ENCODE results near the gene ATP6AP1.

Gene ATP6AP1

GRCh38 chrX:154452823-154453222, 24.3 kb downstream of the ATP6AP1 start:
- no peaks in the 10 kb centered on the region for H3K4me1 ChIP-seq
- DNase-seq: no peak
- TF ChIP-seq CTCF (IDR thresholded peaks at IDR 0.05; ENCODE audit: low read depth, low read length): no peak
- H3K9me3 ChIP-seq: no peaks in the 10 kb centered on the region
- H3K36me3 ChIP-seq: peaks cover 3% of the 10 kb centered on the region; the same call in 1 of the 2 replicates
- H3K27me3 ChIP-seq: no peaks in the 10 kb centered on the region
- no peak overlapping the region for H3K4me3 ChIP-seq (ENCODE audit: low read depth, low read length)

GRCh38 chrX:154457491-154458115, 29.1 kb downstream of the ATP6AP1 start:
- peaks cover 5% of the 10 kb centered on the region; the same call in 1 of the 2 replicates for H3K36me3 ChIP-seq
- peak; percentile 35 for DNase-seq
- H3K4me3 ChIP-seq (ENCODE audit: low read depth, low read length): peak overlapping the region; percentile 43
- H3K27me3 ChIP-seq: no peaks in the 10 kb centered on the region
- no peaks in the 10 kb centered on the region for H3K9me3 ChIP-seq
- TF ChIP-seq CTCF (IDR thresholded peaks at IDR 0.05; ENCODE audit: low read depth, low read length): no peak
- peaks cover 9% of the 10 kb centered on the region for H3K4me1 ChIP-seq

GRCh38 chrX:154458116-154458953, 29.9 kb downstream of the ATP6AP1 start, which contains the start of gene PLXNA3:
PLXNA3 (plus strand) TSS chrX:154458281; CDS start chrX:154460184, 1,903 bp downstream.
- Histone ChIP-seq H3K36me3 (peaks cover 5% of the 10 kb centered on the region; the same call in 1 of the 2 replicates), H3K27me3 (no peaks in the 10 kb centered on the region), H3K4me3 (ENCODE audit: low read depth, low read length) (peak within 1 kb of the TSS; percentile 65), H3K9me3 (no peaks in the 10 kb centered on the region), H3K4me1 (peaks cover 9% of the 10 kb centered on the region)
- TF ChIP-seq CTCF (IDR thresholded peaks at IDR 0.05; ENCODE audit: low read depth, low read length): no peak
- DNase-seq: peak; percentile 55

DNA sequence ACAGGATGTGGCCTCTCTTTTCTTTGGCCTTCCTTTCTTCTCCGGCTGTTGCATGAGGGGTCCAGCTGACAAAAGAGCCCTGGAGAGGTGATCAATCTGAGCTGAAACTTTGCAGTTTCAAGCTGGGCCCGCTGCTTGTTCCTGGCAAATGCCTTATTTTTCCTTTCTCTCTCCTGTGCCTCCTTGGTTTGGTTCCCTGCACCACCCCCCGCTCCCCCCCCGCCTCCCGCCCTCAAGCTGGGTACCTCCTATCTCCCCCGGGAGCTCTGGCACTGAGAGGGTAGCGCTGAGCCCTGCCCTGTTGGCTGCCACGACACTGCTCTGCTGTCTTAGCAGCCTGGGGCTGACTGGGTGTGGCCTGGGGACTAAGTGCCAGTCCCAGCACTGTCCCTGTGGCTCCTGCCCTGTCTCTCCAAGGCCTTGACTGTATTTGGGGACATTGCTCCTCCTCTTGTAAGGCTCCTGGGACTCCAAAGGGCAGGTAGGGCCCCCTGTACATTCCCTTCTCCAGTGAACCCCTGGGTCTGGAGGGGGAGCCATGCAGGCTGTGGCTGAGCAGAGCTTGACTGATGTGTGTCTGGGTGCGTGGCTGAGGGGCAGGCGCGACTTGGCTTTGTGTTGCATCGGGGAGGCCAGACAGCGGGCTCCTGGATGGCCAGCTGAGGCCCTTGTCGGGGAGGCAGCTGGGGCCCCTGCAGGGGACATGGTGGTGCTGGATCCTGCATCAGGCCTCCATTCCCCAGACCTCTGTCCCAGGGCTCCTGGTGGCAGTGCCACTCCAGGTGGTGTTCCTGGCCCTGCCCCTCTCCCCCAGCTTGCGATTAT, 30.7 kb downstream of the ATP6AP1 start:
- Histone ChIP-seq H3K36me3 (peaks cover 5% of the 10 kb centered on the region; the same call in 1 of the 2 replicates), H3K27me3 (no peaks in the 10 kb centered on the region), H3K4me1 (peaks cover 9% of the 10 kb centered on the region), H3K9me3 (no peaks in the 10 kb centered on the region), H3K4me3 (ENCODE audit: low read depth, low read length) (peak overlapping the region; percentile 65)
- TF ChIP-seq CTCF (IDR thresholded peaks at IDR 0.05; ENCODE audit: low read depth, low read length): no peak
- DNase-seq: peak; percentile 68

DNA sequence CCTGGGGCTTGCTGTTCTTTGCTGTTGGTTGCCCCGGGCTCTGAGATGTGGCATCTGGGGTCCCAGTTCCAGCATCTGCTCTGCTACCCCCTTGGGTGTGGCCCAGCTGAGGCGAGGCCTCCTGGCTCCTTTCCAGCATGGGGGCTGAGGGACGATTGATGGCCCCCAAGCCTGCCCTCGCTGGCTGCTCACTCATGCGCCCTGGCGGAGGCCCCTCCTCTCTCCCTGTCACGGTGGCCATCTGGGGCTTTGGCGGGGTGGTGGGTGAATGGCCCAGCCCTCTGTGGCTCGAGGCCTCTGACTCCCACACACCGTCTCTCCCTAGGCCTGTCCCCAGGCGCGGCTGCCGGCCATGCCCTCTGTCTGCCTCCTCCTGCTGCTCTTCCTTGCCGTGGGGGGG, 31.4 kb downstream of the ATP6AP1 start:
- Histone ChIP-seq H3K4me1 (peaks cover 9% of the 10 kb centered on the region), H3K4me3 (ENCODE audit: low read depth, low read length) (peak overlapping the region; percentile 65), H3K36me3 (peaks cover 5% of the 10 kb centered on the region; the same call in 1 of the 2 replicates), H3K27me3 (no peaks in the 10 kb centered on the region), H3K9me3 (no peaks in the 10 kb centered on the region)
- DNase-seq: peak; percentile 48
- TF ChIP-seq CTCF (IDR thresholded peaks at IDR 0.05; ENCODE audit: low read depth, low read length): no peak

All from BE2C (cell line).